Cardiac fibroblast (primary cell): ENCODE measurements around the gene CDCP1.
A peak's percentile ranks its signal among the peaks of the same experiment; 100 is the strongest.

Experiments
- DNase-seq, 2 donors: peaks; one replicate each; pipeline versions ENCODE4 v3.0.0 to v3.0.0-alpha.2; 2010; ENCODE audit warnings: low read depth in 2 of 2
- H3K4me3 ChIP-seq, 2 donors: replicated peaks in 1 of 2; 1 replicate in 1 of 2; 2 replicates in 1 of 2; pipeline ENCODE4 v1.5.1; 2011; ENCODE audit warnings: low read depth in 2 of 2, low read length in 2 of 2, mild to moderate bottlenecking in 2 of 2, moderate library complexity in 1 of 2
- TF ChIP-seq, protein P1 (sequence below): IDR thresholded peaks from one replicate; pipeline ENCODE4 v1.5.1; 2011; ENCODE audit warnings: low read depth, mild to moderate bottlenecking, low read length, inconsistent platforms

The CDCP1 gene

GRCh38 chr3:45123581-45124269 lies 22.5 kb downstream of the CDCP1 start:
- DNase-seq = peak; percentile 36 to 95
- TF ChIP-seq, protein P1, sequence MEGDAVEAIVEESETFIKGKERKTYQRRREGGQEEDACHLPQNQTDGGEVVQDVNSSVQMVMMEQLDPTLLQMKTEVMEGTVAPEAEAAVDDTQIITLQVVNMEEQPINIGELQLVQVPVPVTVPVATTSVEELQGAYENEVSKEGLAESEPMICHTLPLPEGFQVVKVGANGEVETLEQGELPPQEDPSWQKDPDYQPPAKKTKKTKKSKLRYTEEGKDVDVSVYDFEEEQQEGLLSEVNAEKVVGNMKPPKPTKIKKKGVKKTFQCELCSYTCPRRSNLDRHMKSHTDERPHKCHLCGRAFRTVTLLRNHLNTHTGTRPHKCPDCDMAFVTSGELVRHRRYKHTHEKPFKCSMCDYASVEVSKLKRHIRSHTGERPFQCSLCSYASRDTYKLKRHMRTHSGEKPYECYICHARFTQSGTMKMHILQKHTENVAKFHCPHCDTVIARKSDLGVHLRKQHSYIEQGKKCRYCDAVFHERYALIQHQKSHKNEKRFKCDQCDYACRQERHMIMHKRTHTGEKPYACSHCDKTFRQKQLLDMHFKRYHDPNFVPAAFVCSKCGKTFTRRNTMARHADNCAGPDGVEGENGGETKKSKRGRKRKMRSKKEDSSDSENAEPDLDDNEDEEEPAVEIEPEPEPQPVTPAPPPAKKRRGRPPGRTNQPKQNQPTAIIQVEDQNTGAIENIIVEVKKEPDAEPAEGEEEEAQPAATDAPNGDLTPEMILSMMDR = no peak
- H3K4me3 ChIP-seq = no peak overlapping the region

- TF ChIP-seq, protein P1 = no peak
- H3K4me3 ChIP-seq = no peak overlapping the region
- peak; percentile 78 to 98 for DNase-seq
Measured at GRCh38 chr3:45123030-45123429, 23.1 kb downstream of the CDCP1 start.

- peak in 1 of 2 donors; percentile 42 for DNase-seq
- no peak overlapping the region for H3K4me3 ChIP-seq
- TF ChIP-seq, protein P1 = no peak
Measured at GRCh38 chr3:45120359-45121158, 25.6 kb downstream of the CDCP1 start.

GRCh38 chr3:45119824-45120358 lies 26.3 kb downstream of the CDCP1 start:
- no peak for DNase-seq
- TF ChIP-seq, protein P1 = no peak
- no peak overlapping the region for H3K4me3 ChIP-seq

DNA sequence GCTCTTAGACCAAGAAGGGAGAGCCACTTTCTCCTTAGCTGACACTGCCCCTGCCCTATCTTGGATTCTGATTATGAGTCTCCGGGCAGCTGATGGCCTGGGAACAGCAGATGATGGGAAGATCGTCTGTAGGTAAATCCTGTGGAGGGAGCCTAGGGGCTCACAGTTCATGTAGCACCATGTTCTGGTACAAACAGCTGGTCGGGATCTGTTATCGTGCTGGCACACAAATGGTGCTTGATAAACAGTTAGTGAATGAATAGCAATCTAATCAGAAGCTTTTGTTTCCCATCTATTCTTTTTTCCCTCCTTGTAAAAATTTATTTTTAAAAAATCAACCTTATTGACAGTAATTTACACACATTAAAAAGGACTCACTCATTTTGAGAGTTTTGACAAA lies 26.8 kb downstream of the CDCP1 start:
- no peak overlapping the region for H3K4me3 ChIP-seq
- TF ChIP-seq, protein P1 = no peak
- DNase-seq = no peak

DNA sequence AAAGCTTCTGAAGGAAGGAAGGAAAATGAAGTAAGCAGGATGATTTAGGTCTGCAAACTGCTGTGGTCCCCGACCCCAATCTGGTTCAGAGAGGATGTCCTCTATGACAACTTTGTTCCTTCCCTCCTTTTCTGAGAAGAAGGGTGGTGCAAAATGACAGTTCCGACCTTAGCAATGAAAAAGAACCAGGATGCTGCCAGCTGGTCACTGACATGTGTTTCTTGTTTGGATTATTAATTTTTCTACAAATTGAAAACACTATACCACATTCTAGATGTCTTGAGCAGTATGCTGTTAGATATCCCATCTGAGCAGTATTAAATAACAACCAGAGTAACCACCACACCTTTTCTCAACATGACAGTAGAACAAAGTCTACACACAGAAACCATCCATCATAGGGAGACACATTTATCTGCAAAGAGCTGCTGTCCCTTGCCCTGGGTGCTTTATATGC lies 27.5 kb downstream of the CDCP1 start:
- no peak for DNase-seq
- TF ChIP-seq, protein P1 = no peak

More for the DNA sequence above, 27.5 kb downstream of the CDCP1 start:
- H3K4me3 ChIP-seq = no peak overlapping the region
